ENCODE measurements around the gene HLA-DPB1. TPM values are rescaled to one million over a fixed set of nuclear protein-coding genes. Genes with fewer than 3 reads are reported as not detected.

HLA-DPB1 gene
- total and polyA plus RNA-seq, 2 donors (not counting 1 experiment from before 2014, with no cell fraction given): 1.3 to 11.5 TPM

DNA sequence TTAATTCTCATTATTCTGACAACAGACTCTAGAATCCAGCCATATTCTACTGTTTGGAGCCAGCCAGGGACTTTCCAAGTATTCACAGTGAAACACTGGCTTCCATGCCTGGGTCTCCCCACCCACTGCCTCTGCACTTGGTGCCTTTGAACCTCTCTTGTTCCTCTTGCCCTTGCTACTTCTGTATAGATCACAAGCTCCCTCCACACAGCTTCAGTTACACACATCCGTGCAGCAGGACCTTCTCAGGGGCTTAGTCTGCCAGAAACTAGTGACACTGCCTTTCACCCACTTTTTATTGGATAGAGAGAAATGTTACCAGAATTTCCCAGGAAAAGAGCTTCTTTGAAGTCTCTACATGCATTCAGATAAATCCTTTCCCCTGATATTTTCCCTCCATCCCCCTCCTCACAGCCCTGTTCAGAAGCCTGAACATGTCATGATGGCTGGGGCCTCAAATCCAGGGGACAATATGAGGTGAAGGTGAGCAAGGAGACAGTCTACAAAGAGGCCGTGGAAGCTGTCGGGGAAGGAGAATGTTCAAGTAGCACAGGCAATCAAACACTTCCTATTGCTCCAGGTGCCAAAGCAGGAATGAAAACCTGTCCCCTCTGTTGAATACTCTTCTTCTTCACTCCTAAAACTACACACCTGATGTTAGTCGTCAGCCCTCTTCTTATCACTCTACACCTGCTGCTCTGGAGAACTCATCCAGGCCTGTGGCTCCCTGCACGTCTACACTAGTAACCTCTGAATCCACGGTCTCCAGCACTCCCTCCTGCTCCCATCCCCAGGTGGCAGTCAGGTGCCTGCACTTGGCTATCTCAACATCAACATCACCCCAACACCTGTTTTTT lies 46.2 kb upstream of the HLA-DPB1 start:
- no peak overlapping the region for H3K9ac ChIP-seq (ENCODE audit: insufficient read depth, low read length)
- H3K4me3 ChIP-seq (replicated peaks in 1 of 4; ENCODE audit: control extremely low read depth in 1 of 4, insufficient read depth in 1 of 4, low read depth in 3 of 4, low read length in 4 of 4): no peak overlapping the region
- no peaks in the 10 kb centered on the region for H3K9me3 ChIP-seq (ENCODE audit: control insufficient read depth, insufficient read depth, low read depth, low read length)
- peaks cover 12% of the 10 kb centered on the region for H3K27me3 ChIP-seq (ENCODE audit: control insufficient read depth, insufficient read depth, low read length)
- TF ChIP-seq CTCF (conservative IDR thresholded peaks at IDR 0.05 in 1 of 2, IDR thresholded peaks at IDR 0.05 in 1 of 2; ENCODE audit: low read depth in 1 of 2, low read length in 2 of 2): no peak
- TF ChIP-seq EZH2 (IDR thresholded peaks at IDR 0.05; ENCODE audit: low read length, missing control alignments): no peak
- no peaks in the 10 kb centered on the region for H3K4me1 ChIP-seq (ENCODE audit: control insufficient read depth, extremely low read depth, insufficient read depth, low read length)
- no peak overlapping the region for H3K4me2 ChIP-seq (ENCODE audit: extremely low read depth, insufficient read depth, low read length)
- H2AFZ ChIP-seq (ENCODE audit: low read length): no peak overlapping the region
- no peaks in the 10 kb centered on the region for H3K79me2 ChIP-seq (ENCODE audit: control insufficient read depth, insufficient read depth, low read length)
- no peaks in the 10 kb centered on the region for H4K20me1 ChIP-seq (ENCODE audit: control insufficient read depth, extremely low read depth, insufficient read depth, low read length)
- H3K36me3 ChIP-seq (ENCODE audit: control insufficient read depth, insufficient read depth, low read length): no peaks in the 10 kb centered on the region
- DNase-seq (ENCODE audit: low read depth in 2 of 2): no peak
- H3K27ac ChIP-seq (ENCODE audit: insufficient read depth, low read length): no peak overlapping the region

GRCh38 chr6:33030245-33030644 lies 45.5 kb upstream of the HLA-DPB1 start:
- H4K20me1 ChIP-seq (ENCODE audit: control insufficient read depth, extremely low read depth, insufficient read depth, low read length): no peaks in the 10 kb centered on the region
- no peak overlapping the region for H3K4me3 ChIP-seq (replicated peaks in 1 of 4; ENCODE audit: control extremely low read depth in 1 of 4, insufficient read depth in 1 of 4, low read depth in 3 of 4, low read length in 4 of 4)
- no peak overlapping the region for H2AFZ ChIP-seq (ENCODE audit: low read length)
- no peak overlapping the region for H3K9ac ChIP-seq (ENCODE audit: insufficient read depth, low read length)
- DNase-seq (ENCODE audit: low read depth in 2 of 2): no peak
- H3K4me2 ChIP-seq (ENCODE audit: extremely low read depth, insufficient read depth, low read length): no peak overlapping the region
- no peaks in the 10 kb centered on the region for H3K36me3 ChIP-seq (ENCODE audit: control insufficient read depth, insufficient read depth, low read length)
- H3K4me1 ChIP-seq (ENCODE audit: control insufficient read depth, extremely low read depth, insufficient read depth, low read length): no peaks in the 10 kb centered on the region
- no peak for TF ChIP-seq EZH2 (IDR thresholded peaks at IDR 0.05; ENCODE audit: low read length, missing control alignments)
- TF ChIP-seq CTCF (conservative IDR thresholded peaks at IDR 0.05 in 1 of 2, IDR thresholded peaks at IDR 0.05 in 1 of 2; ENCODE audit: low read depth in 1 of 2, low read length in 2 of 2): no peak
- no peak overlapping the region for H3K27ac ChIP-seq (ENCODE audit: insufficient read depth, low read length)
- H3K9me3 ChIP-seq (ENCODE audit: control insufficient read depth, insufficient read depth, low read depth, low read length): no peaks in the 10 kb centered on the region
- no peaks in the 10 kb centered on the region for H3K79me2 ChIP-seq (ENCODE audit: control insufficient read depth, insufficient read depth, low read length)
- peaks cover 12% of the 10 kb centered on the region for H3K27me3 ChIP-seq (ENCODE audit: control insufficient read depth, insufficient read depth, low read length)

GRCh38 chr6:33034554-33034953 lies 41.2 kb upstream of the HLA-DPB1 start:
- no peak overlapping the region for H3K9ac ChIP-seq (ENCODE audit: insufficient read depth, low read length)
- H2AFZ ChIP-seq (ENCODE audit: low read length): no peak overlapping the region
- no peak overlapping the region for H3K4me2 ChIP-seq (ENCODE audit: extremely low read depth, insufficient read depth, low read length)
- no peak overlapping the region for H3K27ac ChIP-seq (ENCODE audit: insufficient read depth, low read length)
- H3K4me1 ChIP-seq (ENCODE audit: control insufficient read depth, extremely low read depth, insufficient read depth, low read length): no peaks in the 10 kb centered on the region
- no peaks in the 10 kb centered on the region for H3K79me2 ChIP-seq (ENCODE audit: control insufficient read depth, insufficient read depth, low read length)
- peaks cover 8% of the 10 kb centered on the region for H3K27me3 ChIP-seq (ENCODE audit: control insufficient read depth, insufficient read depth, low read length)
- H3K9me3 ChIP-seq (ENCODE audit: control insufficient read depth, insufficient read depth, low read depth, low read length): no peaks in the 10 kb centered on the region
- H3K4me3 ChIP-seq (replicated peaks in 1 of 4; ENCODE audit: control extremely low read depth in 1 of 4, insufficient read depth in 1 of 4, low read depth in 3 of 4, low read length in 4 of 4): no peak overlapping the region
- H3K36me3 ChIP-seq (ENCODE audit: control insufficient read depth, insufficient read depth, low read length): no peaks in the 10 kb centered on the region
- H4K20me1 ChIP-seq (ENCODE audit: control insufficient read depth, extremely low read depth, insufficient read depth, low read length): no peaks in the 10 kb centered on the region
- no peak for DNase-seq (ENCODE audit: low read depth in 2 of 2)
- TF ChIP-seq CTCF (conservative IDR thresholded peaks at IDR 0.05 in 1 of 2, IDR thresholded peaks at IDR 0.05 in 1 of 2; ENCODE audit: low read depth in 1 of 2, low read length in 2 of 2) (no peak), EZH2 (IDR thresholded peaks at IDR 0.05; ENCODE audit: low read length, missing control alignments) (no peak)
